ENCODE results near the gene NME4.
A peak's percentile ranks its signal among the peaks of the same experiment; 100 is the strongest.
"Not testable (repeated sequence)": the region's sequence is repeated elsewhere in the genome, so short reads cannot be mapped to it uniquely, and the experiment has no call there.

The NME4 gene

DNA sequence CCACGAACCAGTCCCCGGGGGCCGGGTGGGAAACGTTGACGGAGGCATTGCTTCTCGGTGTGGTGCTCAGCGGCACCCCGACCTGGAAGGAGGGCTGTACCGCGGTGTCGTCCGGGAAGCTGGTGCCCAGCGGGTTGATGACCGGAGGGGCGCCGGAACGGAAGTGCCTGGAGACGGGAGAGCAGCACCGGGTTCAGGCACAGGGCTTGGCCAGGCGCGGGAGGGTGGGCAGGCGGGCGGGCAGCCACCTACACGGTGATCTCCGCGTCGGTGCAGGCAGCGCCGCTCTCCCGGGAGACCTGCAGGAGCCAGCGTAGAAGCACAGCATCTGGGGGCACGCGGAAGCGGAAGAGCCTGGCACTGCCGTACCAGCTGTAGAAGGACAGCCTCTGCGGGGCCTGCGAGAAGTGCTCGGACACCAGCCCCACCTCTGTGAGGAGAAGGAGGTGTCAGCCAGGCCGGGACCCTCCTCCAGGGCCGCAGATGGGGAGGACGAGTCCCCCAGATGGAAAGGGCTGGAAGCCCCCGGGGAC lies 19.5 kb upstream of the NME4 start:
- DNase-seq (ENCODE audit: low read depth, low spot score): no peak

DNA sequence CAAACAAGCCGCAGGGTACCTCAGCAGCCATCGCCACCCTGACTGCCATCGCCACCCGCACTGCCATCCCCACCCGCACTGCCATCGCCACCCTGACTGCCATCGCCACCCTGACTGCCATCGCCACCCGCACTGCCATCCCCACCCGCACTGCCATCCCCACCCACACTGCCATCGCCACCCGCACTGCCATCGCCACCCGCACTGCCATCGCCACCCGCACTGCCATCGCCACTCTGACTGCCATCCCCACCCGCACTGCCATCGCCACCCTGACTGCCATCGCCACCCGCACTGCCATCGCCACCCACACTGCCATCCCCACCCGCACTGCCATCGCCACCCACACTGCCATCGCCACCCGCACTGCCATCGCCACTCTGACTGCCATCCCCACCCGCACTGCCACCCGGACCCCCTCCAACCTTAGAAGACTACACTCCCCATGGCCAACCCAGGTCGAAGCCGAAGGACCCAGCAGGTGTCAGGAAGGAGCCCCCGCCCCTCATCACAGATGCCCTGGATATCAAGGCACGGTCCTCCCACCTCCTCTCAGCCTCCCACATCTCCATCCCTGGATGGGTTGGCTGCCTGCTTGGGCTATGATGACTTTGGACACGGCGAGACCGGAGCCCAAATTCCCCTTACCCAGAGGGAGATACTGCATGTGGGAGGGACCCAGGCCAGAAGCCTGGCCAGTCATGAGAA lies 18.7 kb upstream of the NME4 start:
- DNase-seq (ENCODE audit: low read depth, low spot score): not testable (repeated sequence)

GRCh38 chr16:378821-379182 lies 18.2 kb upstream of the NME4 start:
- DNase-seq (ENCODE audit: low read depth, low spot score): no peak

GRCh38 chr16:379183-379960 lies 17.6 kb upstream of the NME4 start:
- DNase-seq (ENCODE audit: low read depth, low spot score): no peak

DNA sequence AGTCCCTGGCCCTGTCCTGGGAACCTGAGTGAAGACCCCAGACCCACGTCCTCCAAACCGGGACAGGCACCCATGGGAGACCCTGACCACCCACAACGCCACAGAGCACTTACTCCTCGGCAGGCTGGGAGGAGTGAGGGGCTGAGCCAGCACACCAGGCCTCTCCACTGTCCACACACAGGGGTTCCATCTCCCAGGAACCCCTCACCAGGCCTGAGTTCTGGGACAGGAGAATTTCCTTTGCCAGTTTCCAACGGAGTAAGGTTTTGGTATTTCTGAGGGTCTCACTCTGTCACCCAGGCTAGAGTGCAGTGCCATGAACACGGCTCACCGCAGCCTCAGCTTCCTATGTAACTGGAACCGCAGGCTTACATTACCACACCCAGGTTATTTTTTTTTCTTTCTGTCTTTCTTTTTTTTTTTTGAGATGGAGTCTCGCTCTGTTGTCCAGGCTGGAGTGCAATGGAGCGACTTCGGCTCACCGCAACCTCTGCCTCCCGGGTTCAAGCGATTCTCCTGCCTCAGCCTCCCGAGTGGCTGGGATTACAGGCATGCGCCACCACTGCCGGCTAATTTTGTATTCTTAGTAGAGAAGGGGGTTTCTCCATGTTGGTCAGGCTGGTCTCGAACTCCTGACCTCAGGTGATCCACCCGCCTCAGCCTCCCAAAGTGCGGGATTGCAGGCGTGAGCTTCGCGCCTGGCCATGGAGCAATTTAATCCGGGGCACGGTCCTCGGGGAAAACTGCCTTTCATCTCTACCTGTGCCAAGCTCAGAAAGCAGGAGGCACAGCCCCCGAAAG lies 16.8 kb upstream of the NME4 start:
- no peak for DNase-seq (ENCODE audit: low read depth, low spot score)

DNA sequence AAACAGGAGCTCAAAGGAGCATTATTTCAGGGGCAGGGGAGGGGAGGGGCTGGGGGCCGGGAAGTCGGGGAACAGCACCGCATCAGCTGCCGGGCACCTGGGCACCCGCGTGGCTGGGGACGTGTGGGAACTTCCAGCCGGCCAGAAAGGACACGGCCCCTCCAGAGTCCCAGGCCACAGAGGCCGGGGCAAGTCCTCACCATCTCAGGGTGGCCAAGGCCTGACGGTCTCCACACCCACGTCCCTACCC lies 16.3 kb upstream of the NME4 start:
- DNase-seq (ENCODE audit: low read depth, low spot score): no peak

- DNase-seq (ENCODE audit: low read depth, low spot score): no peak
These were observed 15.8 kb upstream of the NME4 start for GRCh38 chr16:381012-381788.

GRCh38 chr16:381789-382717 lies 14.9 kb upstream of the NME4 start, which contains the start of gene PGAP6:
PGAP6 (minus strand) TSS chr16:381978; CDS start chr16:381821, 157 bp downstream.
- peak; percentile 28 for DNase-seq (ENCODE audit: low read depth, low spot score)

DNA sequence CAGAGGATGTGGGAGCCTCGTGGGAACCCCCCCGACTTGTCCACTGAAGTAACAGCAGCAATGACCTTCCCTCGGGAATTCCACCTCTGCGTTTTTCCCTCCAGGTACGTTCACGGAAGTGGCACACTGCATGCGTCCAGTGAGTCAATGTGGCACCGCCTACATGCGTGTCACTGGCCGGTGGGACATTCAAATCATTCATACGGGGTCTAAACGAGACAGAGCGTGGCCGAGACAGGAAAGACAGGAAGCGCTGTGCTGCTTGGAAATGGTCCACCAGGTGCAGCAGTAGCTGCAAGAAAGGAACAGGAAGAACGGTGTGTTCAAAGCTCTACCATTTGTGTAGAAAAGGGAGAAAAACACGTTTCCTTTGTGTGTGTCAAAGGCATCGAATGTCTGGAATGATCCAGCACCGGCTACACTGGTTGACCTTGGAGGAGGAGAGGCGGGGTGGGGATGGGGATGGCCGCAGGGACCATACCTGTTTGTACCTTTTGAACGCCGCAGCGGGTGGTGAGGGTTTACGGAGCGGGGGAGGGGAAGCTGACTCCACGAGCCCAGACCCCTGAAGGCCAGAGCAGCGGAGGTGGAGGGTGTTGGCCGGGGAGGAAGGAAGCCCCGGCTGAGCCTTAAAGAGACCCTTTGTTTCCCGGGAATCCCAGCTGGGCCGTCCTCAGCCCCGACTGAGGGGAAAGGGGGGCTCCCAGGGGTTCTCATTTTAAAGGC lies 13.5 kb upstream of the NME4 start:
- DNase-seq (ENCODE audit: low read depth, low spot score): no peak

- no peak for DNase-seq (ENCODE audit: low read depth, low spot score)
These were observed 10.3 kb upstream of the NME4 start for GRCh38 chr16:386641-387156.

GRCh38 chr16:387761-388666 lies 9.0 kb upstream of the NME4 start:
- not testable (repeated sequence) for DNase-seq (ENCODE audit: low read depth, low spot score)

DNA sequence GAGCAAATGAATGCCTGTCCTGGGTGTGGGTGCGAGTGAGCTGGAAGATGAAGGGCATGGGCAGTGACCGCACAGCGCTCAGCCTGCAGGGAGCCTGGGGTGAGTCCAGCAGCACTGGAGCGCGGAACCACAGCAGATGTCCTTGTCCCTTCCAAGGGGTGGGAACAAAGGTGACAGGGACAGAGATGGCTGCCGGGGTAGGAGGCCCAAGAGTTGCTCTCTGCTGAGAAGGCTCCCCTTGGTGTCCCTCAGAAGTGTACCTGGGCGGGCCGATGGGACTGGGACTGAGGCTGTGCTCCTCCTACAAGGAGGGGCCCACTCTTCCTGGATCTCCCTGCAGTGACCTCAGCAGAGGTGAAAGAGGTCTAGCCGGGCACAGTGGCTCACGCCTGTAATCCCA lies 7.6 kb upstream of the NME4 start:
- no peak for DNase-seq (ENCODE audit: low read depth, low spot score)

DNA sequence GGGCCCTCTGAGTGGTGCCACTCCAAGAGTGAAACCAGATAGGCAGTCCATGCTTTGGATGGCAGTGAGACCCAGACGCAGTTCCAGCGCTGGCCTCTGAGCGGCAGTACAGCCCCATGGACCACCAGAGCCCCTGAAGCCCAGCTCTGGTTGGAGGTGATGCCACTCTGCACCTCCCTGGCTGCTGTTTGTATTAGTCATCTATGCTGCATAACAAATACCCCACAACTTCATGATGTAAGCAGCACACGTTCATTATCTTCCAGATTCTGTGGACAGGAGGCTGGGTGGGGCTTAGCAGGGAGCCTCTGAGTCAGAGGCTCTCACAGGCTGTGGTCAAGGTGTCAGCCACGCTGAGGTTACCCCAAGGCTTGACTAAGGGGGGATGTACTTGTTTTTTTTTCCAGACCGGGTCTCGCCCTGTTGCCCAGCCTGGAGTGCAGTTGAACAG lies 5.1 kb upstream of the NME4 start:
- peak; percentile 65 for DNase-seq (ENCODE audit: low read depth, low spot score)

- DNase-seq (ENCODE audit: low read depth, low spot score): no peak
These were observed 4.5 kb upstream of the NME4 start for GRCh38 chr16:392450-393030.

- DNase-seq (ENCODE audit: low read depth, low spot score): no peak
These were observed 800 bp upstream of the NME4 start for GRCh38 chr16:396199-396598.

- no peak for DNase-seq (ENCODE audit: low read depth, low spot score)
These were observed 394 bp upstream of the NME4 start for GRCh38 chr16:396605-397004.

DNA sequence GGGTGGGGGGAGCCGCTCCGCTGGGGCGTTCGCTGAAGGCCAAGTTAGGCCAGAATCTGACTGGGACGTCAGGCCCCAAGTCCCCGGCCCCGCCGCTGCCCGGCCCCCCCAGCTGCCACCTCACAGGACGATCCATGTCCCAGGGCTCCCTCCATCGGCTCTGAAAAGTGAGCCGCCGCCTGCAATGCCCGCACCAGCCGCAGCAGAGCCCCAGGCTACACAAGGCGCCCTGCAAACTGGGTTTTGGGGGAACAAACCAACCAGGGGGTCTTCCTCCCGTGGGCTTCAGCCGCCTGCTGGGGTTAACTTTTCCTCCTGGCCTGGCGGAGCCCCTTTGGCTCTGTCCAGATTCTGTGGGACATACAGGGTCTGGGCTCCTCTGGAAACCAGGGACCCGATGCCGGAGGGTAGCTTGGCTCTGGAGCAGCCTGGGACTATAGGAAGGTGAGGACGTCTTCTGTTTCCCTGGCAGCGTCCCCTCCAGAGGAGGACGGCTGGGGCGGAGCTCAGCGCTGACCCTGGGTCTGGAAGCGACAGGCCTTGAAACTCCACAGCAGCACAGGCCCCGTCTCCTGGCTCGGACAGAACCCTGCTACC lies 835 bp downstream of the NME4 start:
- no peak for DNase-seq (ENCODE audit: low read depth, low spot score)
